Neural cell (in vitro differentiated cells): Measurements from ENCODE around the gene ARID3B. TPM values are rescaled to one million over a fixed set of nuclear protein-coding genes. Genes with fewer than 3 reads are reported as not detected.

Source experiments
- H2AFZ ChIP-seq: fragments of 200-600, 300-800 bp; sonication (generic), shearing (Covaris generic); 2 replicates; pipeline ENCODE4 v1.6.0; 2014; ENCODE audit warnings: low read depth, mild to moderate bottlenecking, antibody characterized with exemption, low read length, moderate library complexity
- H3F3A ChIP-seq: fragments of 200-600 bp; shearing (Covaris generic); 2 replicates; pipeline ENCODE4 v1.6.1; 2016; ENCODE audit warnings: mild to moderate bottlenecking, moderate library complexity, mixed read lengths, antibody characterized with exemption, low read length; ENCODE audit not compliant: insufficient read depth, poor library complexity, severe bottlenecking
- H3K27ac ChIP-seq: fragments of 200-600, 300-800 bp; sonication (generic), shearing (Covaris generic); 2 replicates; pipeline ENCODE4 v1.5.1; 2014; ENCODE audit warnings: mild to moderate bottlenecking, low read length, moderate library complexity
- H3K27me3 ChIP-seq: fragments of 300-800, 200-600 bp; sonication (generic), shearing (Covaris generic); 2 replicates; pipeline ENCODE4 v1.6.0; 2014; ENCODE audit warnings: mild to moderate bottlenecking, low read depth, low read length, moderate library complexity; ENCODE audit not compliant: insufficient read depth
- H3K36me3 ChIP-seq: fragments of 300-800, 200-600 bp; sonication (generic), shearing (Covaris generic); 2 replicates; pipeline ENCODE4 v1.5.1; 2014; ENCODE audit warnings: mild to moderate bottlenecking, antibody characterized with exemption, low read length, moderate library complexity; ENCODE audit not compliant: insufficient read depth
- H3K4me2 ChIP-seq: fragments of 300-800, 200-600 bp; sonication (generic), shearing (Covaris generic); 2 replicates; pipeline ENCODE4 v1.6.0; 2014; ENCODE audit warnings: mild to moderate bottlenecking, low read length
- H3K4me3 ChIP-seq: fragments of 300-800, 200-600 bp; sonication (generic), shearing (Covaris generic); 2 replicates; pipeline ENCODE4 v1.5.1; 2014; ENCODE audit warnings: mild to moderate bottlenecking, low read length, moderate library complexity
- H3K79me2 ChIP-seq: fragments of 200-600 bp; shearing (Covaris generic); replicated peaks from 2 replicates; pipeline ENCODE4 v1.6.0; 2014; ENCODE audit warnings: mild to moderate bottlenecking, low read length, moderate library complexity; ENCODE audit not compliant: insufficient read depth
- H3K9ac ChIP-seq: fragments of 300-800, 200-600 bp; sonication (generic), shearing (Covaris generic); 2 replicates; pipeline ENCODE4 v1.6.1; 2016; ENCODE audit warnings: mild to moderate bottlenecking, low read length, mixed read lengths
- H3K9me2 ChIP-seq: fragments of 200-600 bp; shearing (Covaris generic); 2 replicates; pipeline ENCODE4 v1.6.1; 2016; ENCODE audit warnings: mild to moderate bottlenecking, low read length, mixed read lengths; ENCODE audit not compliant: insufficient read depth
- H3K9me3 ChIP-seq: fragments of 200-600, 300-800 bp; sonication (generic), shearing (Covaris generic); 2 replicates; pipeline ENCODE4 v1.6.1; 2016; ENCODE audit warnings: mild to moderate bottlenecking, mixed run types, low read length, moderate library complexity, mixed read lengths
- H4K20me1 ChIP-seq: fragments of 200-600 bp; shearing (Covaris generic); 2 replicates; pipeline ENCODE4 v1.6.1; 2016; ENCODE audit warnings: mild to moderate bottlenecking, mixed run types; ENCODE audit not compliant: insufficient read depth
- CTCF ChIP-seq: fragments of 450-650 bp; IDR thresholded peaks from 2 replicates; pipeline ENCODE4 v1.5.1; 2014; ENCODE audit warnings: antibody characterized with exemption, mild to moderate bottlenecking, moderate library complexity; ENCODE audit not compliant: poor library complexity, severe bottlenecking
- EP300 ChIP-seq: fragments of 450-650 bp; conservative IDR thresholded peaks from 2 replicates; pipeline ENCODE4 v1.6.1; 2014; ENCODE audit warnings: antibody characterized with exemption, mild to moderate bottlenecking, moderate library complexity; ENCODE audit not compliant: poor library complexity, severe bottlenecking
- EZH2 ChIP-seq: fragments of 200-600, 300-800 bp; shearing (Covaris generic), sonication (generic); IDR thresholded peaks from 2 replicates; pipeline ENCODE4 v1.6.1; 2014; ENCODE audit warnings: antibody characterized with exemption, low read length, borderline replicate concordance, mild to moderate bottlenecking; ENCODE audit not compliant: insufficient read depth, poor library complexity, severe bottlenecking
- MXI1 ChIP-seq: fragments of 450-650 bp; conservative IDR thresholded peaks from 2 replicates; pipeline ENCODE4 v1.6.1; 2014; ENCODE audit warnings: antibody characterized with exemption, mild to moderate bottlenecking; ENCODE audit not compliant: poor library complexity, severe bottlenecking
- POLR2AphosphoS5 ChIP-seq: IDR thresholded peaks from 2 replicates; pipeline ENCODE4 v1.6.1; 2012
- RAD21 ChIP-seq: fragments of 450-650 bp; conservative IDR thresholded peaks from 2 replicates; pipeline ENCODE4 v1.6.1; 2014; ENCODE audit warnings: antibody characterized with exemption, mild to moderate bottlenecking, moderate library complexity
- REST ChIP-seq: IDR thresholded peaks from 2 replicates; pipeline ENCODE4 v1.6.1; 2012; ENCODE audit warnings: borderline replicate concordance
- SMC3 ChIP-seq: fragments of 450-650 bp; conservative IDR thresholded peaks from 2 replicates; pipeline ENCODE4 v1.6.1; 2014; ENCODE audit warnings: antibody characterized with exemption, mild to moderate bottlenecking, moderate library complexity; ENCODE audit not compliant: poor library complexity
- TAF1 ChIP-seq: IDR thresholded peaks from 2 replicates; pipeline ENCODE4 v1.6.1; 2012; ENCODE audit warnings: low read depth
- polyA plus RNA-seq: library from polyadenylated mRNA; depleted of rRNA; stranded (reverse); fragments of >200 nt; gene quantifications from 2 replicates; pipeline ENCODE4 v1.2.3, GENCODE V29; 2014

Gene ARID3B
- polyA plus RNA-seq, 1 donor from 2014 or later: 11.2 TPM

GRCh38 chr15:74541494-74542165, 610 bp downstream of the ARID3B start:
- Histone ChIP-seq H3K27me3 (no peaks in the 10 kb centered on the region), H3K9me2 (no peaks in the 10 kb centered on the region), H3K4me2 (peak overlapping the region; percentile 65), H3K79me2 (peaks cover 43% of the 10 kb centered on the region), H3K36me3 (no peaks in the 10 kb centered on the region), H3K4me3 (peak overlapping the region; percentile 96), H3K9me3 (no peaks in the 10 kb centered on the region), H4K20me1 (no peaks in the 10 kb centered on the region), H3K9ac (peak overlapping the region; percentile 93), H2AFZ (peak overlapping the region; percentile 93), H3F3A (no peaks in the 10 kb centered on the region), H3K27ac (peak overlapping the region; percentile 81)
- TF ChIP-seq CTCF (no peak), REST (peak; percentile 28), TAF1 (no peak), EZH2 (no peak), SMC3 (no peak), EP300 (no peak), MXI1 (no peak), POLR2AphosphoS5 (peak; percentile 22), RAD21 (no peak)

- no peaks in the 10 kb centered on the region for H4K20me1 ChIP-seq
- H3K4me2 ChIP-seq: peak overlapping the region; percentile 65
- no peaks in the 10 kb centered on the region for H3K9me2 ChIP-seq
- H2AFZ ChIP-seq: no peak overlapping the region
- peaks cover 45% of the 10 kb centered on the region for H3K79me2 ChIP-seq
- H3K9ac ChIP-seq: peak overlapping the region; percentile 93
- H3K9me3 ChIP-seq: no peaks in the 10 kb centered on the region
- TF ChIP-seq EZH2 (no peak), EP300 (no peak), REST (no peak), SMC3 (no peak), TAF1 (no peak), MXI1 (no peak), POLR2AphosphoS5 (no peak), RAD21 (no peak)
- H3K36me3 ChIP-seq: no peaks in the 10 kb centered on the region
- no peaks in the 10 kb centered on the region for H3K27me3 ChIP-seq
- H3K4me3 ChIP-seq: peak overlapping the region; percentile 96
- no peak overlapping the region for H3K27ac ChIP-seq
- no peaks in the 10 kb centered on the region for H3F3A ChIP-seq
These were observed 1.4 kb downstream of the ARID3B start for GRCh38 chr15:74542166-74543042.
